ENCODE measurements around the gene CD22. TPM values are rescaled to one million over a fixed set of nuclear protein-coding genes. Genes with fewer than 3 reads are reported as not detected.
"Not testable (repeated sequence)": the region's sequence is repeated elsewhere in the genome, so short reads cannot be mapped to it uniquely, and the experiment has no call there.

CD22 gene
- total RNA-seq, 2 donors from 2014 or later = 0.39 to 0.56 TPM

DNA sequence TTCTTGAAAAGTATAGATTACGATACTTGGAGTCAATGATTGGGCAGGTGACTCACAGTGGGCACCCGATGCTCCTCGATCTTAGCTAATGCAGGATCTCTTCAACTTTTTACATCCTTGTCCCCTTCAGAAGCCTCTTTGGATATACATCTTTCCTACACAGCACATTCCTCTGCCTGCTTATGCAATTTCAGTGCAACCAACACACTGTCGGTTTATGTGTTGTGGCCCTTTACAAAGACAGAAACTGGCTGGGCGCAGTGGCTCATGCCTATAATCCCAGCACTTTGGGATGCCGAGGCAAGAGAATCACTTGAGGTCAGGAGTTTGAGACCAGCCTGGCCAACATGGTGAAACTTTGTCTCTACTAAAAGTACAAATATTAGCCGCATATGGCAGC, 44.5 kb downstream of the CD22 start:
- intact Hi-C loops (cut with DNase I) = no loop called here
- no peak for ATAC-seq
- no peak for DNase-seq

DNA sequence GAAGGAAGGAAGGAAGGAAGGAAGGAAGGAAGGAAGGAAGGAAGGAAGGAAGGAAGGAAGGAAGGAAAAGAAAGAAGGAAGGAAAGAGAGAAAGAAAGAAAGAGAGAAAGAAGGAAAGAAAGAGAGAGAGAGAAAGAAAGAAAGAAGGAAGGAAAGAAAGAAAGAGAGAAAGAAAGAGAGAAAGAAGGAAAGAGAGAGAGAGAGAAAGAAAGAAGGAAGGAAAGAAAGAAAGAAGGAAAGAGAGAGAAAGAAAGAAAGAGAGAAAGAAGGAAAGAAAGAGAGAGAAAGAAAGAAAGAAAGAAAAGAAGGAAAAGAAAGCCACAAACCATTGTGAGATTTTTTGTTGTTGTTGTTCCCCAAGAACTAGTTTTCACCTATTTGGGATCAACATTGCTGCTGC, 45.0 kb downstream of the CD22 start:
- DNase-seq; ATAC-seq; intact Hi-C loops (cut with DNase I): not testable (repeated sequence)

DNA sequence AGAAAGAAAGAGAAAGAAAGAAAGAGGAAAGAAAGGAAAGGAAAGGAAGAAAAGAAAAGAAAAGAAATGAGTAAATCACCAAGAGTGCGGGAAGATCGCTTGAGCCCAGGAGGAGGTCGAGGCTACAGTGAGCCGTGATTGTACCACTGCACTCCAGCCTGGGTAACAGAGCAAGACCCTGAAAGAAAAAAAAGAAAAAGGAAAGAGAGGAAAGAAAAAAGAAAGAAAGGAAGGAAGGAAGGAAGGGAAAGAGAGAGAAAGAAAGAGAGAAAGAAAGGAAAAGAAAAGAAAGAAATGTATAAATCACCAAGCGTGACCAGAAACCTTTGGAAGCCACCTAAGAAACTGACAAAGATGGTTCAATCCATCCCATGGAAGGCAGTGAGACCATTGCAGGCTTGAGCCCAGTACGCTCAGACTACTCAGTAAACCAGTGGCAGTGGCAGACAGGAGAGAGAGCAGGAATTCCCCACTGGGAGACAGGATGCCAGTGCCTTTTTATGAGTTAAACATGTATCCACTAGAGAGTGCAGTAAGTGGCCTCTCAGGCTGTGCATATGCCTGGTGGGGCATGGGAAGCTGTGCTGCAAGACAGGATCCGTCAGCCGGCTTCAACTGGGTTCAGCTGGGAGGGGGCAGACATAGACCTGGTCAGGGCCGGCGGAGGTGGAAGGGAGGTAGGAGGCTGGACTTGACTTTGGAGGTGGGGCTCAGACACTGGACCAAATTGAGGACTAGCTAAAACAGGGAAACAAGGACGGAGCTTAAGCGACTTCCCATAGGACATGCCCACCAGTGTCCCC, 46.7 kb downstream of the CD22 start:
- DNase-seq (no peak), ATAC-seq (no peak)
- intact Hi-C loops (cut with DNase I) = no loop called here

DNA sequence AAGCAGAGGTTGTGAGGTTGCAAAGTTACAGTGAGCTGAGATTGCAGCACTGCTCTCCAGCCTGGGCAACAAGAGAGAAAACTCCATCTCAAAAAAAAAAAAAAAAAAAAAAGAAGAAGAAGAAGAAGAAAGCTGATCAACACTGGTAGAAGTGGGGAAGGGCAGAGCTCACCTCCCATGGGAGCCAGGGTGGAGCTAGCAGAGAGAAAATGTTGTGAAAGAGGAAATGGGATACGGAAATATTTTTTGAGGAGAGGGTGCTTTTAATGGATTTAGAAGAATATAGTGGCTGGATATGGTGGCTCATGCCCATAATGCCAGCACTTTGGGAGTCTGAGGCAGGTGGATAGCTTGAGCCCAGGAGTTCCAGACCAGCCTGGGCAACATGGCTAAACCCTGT, 48.7 kb downstream of the CD22 start:
- no peak for ATAC-seq
- DNase-seq = no peak
- intact Hi-C loops (cut with DNase I) = no loop called here

DNA sequence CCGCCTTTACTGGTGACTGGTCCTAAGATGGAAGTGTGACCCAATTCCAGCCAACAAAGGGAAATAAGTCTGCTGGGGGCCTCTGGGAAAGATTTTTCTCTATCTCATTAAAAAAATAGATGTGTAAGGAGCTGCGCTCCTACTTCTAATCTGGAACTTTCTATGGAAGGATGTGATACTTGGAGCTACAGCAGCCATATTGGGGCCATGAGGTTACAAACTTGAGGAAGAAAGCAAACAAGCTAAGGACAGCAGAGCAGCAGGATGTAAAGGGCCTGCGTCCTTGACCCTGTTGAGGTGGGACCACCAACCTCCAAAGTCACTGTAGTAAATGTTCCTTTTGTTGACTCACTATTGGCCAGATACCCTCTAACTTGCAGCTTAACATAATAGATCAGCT, 49.4 kb downstream of the CD22 start:
- intact Hi-C loops (cut with DNase I) = no loop called here
- DNase-seq (no peak), ATAC-seq (no peak)

DNA sequence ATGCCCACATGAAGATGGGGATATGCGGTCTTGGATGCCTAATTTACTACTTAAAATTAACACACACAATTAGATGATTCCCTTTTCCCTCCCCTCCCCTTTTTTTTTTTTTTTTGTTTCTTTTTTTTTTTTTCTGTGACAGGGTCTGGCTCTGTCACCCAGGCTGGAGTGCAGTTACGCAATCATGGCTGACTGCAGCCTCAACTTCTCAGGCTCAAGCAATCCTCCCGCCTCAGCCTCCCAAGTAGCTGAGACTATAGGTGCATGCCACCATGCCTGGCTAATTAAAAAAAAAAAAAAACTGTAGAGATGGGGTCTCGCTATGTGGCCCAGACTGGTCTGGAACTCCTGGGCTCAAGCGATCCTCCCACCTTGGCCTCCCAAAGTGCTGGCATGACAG, 50.6 kb downstream of the CD22 start:
- intact Hi-C loops (cut with DNase I); ATAC-seq; DNase-seq: not testable (repeated sequence)

DNA sequence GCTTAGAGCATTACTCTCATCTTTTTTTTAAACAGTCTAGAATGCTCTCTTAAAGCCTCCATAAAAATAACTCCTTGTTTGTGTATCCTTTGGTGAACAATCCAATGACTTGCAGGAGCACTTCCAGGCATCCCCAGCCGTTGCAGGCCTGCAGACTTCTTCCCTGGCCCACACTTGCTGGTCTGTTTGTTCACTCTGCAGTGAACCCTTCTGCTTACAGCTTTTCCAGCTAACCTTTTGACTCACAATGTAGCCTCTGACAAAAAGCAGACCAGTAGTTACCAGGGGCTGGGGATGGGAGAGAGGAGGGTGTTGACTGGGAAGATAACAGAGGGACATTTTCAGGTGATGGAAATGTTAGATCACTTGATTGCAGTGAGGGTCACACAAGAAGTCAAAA, 51.0 kb downstream of the CD22 start:
- no peak for DNase-seq
- intact Hi-C loops (cut with DNase I) = no loop called here
- no peak for ATAC-seq

DNA sequence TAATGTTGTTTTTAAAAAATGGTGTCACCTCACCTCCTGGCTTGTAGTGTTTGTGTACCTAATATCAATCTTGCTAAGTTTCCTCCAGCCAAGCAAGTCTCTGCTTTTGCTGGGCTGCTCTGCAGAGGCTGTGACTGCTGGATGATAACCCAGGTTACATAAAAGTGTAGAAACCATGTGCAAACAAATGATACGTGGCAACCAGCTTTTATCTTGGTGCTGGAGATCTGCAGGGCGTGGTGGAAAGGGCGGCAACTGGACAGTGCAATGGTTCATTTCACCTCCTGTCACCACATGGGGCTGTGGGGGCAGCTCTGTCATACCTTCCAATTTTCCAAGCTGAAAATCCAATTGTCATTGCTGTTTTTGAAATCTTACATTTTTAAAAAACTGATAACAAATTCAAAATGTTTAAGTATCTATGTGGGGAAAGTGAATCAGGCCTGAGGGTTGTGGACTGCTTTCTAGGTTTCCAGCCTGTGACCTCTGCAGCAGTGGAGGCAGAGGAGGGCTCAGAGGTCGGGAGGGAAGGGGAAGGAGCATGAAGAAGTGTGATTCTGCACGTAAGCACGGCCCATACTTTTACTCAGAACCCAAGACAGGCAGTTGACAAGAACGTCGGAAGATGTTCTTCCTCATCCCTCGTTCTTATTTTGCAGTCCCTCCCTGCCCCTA, 51.6 kb downstream of the CD22 start:
- intact Hi-C loops (cut with DNase I) = no loop called here
- DNase-seq (no peak), ATAC-seq (peak in 1 of 2 donors; percentile 64)

DNA sequence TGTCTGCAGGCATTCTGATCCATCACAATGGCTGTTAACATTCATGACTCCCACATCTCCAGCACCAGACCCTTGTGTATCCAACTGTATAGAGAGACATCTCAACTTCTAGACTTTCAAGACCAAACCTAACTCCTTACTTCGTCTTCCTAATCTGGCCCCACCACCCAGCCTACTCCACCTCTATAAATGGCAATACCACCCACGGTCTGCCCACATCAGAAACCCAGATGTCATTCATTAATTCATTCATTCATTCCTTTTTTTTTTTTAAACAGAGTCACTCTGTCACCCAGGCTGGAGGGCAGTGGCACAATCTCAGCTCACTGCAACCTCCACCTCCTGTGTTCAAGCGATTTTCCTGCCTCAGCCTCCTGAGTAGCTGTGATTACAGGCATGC, 52.3 kb downstream of the CD22 start:
- intact Hi-C loops (cut with DNase I) = no loop called here
- no peak for DNase-seq
- no peak for ATAC-seq

DNA sequence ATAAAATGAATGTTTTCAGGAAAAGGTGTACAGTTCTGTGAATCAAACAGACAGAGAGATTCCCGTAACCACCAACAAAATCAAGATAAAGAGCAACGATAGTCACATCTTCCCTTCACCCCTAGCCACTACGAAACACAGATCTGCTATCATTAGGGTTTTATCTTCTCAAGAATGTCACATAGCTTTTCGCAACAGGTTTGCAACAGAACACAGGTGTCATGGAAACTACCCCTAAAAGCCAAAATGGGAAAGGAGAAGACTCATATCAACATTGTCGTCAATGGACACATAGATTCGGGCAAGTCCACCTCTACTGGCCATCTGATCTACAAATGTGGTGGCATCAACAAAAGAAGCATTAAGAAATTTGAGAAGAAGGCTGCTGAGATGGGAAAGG, 52.9 kb downstream of the CD22 start:
- DNase-seq (no peak), ATAC-seq (no peak)
- intact Hi-C loops (cut with DNase I) = no loop called here

DNA sequence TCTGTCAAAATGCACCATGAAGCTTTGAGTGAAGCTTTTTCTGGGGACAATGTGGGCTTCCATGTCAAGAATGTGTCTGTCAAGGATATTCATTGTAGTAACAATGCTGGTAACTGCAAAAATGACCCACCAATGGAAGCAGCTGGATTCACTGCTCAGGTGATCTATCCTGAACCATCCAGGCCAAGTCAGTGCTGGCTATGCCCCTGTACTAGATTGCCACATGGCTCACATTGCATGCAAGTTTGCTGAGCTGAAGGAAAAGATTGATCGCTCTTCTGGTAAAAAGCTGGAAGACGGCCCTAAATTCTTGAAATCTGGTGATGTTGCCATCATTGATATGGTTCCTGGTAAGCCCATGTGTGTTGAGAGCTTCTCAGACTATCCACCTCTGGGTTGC, 54.5 kb downstream of the CD22 start:
- DNase-seq = no peak

DNA sequence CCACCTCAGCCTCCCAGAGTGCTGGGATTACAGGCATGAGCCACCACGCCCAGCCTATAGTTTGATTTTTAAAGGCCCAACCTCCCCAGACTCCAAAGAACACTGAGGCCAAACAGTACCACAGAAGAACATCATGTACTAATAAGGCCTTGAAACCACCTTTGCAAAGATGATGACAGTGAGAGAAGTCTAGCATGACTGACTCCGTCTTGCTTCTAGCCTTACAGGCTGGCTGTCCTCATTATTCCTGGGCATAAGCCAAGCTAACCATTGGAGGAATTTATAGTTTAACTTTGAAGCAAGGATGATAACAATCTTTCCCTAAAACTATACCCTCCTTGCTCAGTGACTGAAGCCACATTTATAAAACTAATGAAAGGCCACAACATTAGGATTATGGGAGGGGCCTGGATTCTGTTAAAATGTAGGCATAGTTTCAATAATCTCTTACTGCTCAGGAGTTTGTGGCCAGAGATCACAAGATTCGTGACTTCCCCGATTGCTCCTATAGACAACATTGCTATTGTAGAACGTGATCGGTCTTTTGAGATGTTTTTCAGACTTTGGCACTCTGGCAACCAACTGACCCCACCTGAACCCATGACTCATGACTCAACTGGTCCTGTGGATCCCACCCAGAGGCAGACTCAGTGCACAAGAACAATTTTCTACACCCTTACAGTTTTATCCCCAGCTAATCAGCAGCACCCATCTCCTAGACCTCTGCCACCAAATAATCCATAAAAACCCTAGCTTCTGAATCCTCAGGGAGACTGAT, 59.5 kb downstream of the CD22 start:
- no peak for DNase-seq
- no peak for ATAC-seq
- intact Hi-C loops (cut with DNase I) = no loop called here

More for the DNA sequence above, 54.5 kb downstream of the CD22 start:
- intact Hi-C loops (cut with DNase I) = no loop called here
- no peak for ATAC-seq

DNA sequence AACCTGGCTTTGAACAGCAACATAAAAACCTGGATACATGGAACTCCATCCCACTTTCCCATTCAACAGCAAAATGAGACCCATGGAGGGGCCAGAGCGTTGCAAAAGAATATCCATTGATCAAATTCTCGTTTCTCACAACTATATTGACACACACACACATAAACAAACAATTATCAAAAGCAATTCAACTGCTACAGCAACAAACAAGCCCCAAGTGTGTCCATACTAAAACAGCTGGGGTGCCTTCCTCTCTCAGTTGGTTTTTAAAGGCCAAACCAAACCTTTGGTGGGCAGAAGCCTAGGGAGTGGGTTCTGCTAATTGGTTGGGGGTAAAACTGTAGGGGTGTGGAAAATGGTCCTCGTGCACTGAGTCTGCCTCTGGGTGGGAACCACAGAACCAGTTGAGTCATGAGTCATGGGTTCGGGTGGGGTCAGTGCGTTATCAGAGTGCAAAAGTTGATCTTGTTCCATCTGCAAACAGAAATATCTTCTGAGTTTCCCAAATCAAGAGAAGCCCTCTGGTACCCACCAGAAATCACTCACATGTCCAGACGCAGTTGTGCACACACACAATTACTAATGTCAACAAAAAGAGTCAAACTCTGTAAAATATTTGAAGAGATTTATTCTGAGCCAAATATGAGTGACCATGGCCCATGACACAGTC, 60.3 kb downstream of the CD22 start:
- intact Hi-C loops (cut with DNase I) = no loop called here
- no peak for DNase-seq
- ATAC-seq = peak in 1 of 2 donors; percentile 36

DNA sequence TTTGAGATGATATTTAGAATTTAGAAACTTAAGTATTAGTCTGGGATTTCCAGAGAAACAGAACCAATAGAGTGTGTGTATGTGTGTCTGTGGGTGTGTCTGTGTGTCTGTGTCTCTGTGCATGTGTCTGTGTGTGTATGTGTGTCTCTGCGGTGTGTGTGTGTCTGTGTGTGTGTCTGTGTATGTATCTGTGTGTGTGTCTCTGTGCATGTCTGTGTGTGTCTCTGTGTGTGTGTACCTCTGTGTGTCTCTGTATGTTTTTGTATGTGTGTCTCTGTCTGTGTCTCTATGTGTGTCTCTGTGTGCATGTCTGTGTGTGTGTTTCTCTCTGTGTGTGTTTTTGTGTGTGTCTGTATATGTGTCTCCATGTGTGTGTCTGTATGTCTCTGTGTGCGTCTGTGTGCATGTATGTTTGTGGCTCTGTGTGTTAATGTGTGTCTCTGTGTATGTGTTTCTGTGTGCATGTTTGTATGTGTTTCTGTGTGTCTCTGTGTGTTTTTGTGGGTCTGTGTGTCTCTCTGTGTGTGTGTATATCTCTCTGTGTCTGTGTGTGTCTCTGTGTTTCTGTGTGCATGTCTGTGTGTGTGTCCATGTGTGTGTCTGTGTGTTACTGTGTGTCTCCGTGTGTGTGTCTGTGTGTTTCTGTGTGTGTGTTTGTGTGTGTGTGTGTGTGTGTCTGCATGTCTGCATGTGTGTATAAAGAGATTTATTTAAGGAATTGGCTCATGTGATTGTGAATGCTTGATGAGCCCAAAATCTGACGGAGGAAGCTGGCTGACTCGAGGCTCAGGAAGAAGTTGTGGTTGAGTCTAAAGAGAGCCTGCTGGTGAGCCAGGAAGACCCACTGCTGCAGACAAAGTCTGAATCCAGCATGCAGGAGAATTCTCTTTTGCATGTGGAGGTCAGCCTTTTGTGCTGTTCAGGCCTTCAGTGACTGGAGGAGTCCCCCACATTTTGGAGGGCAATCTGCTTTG, 64.0 kb downstream of the CD22 start:
- ATAC-seq (no peak), DNase-seq (no peak)
- intact Hi-C loops (cut with DNase I) = no loop called here

DNA sequence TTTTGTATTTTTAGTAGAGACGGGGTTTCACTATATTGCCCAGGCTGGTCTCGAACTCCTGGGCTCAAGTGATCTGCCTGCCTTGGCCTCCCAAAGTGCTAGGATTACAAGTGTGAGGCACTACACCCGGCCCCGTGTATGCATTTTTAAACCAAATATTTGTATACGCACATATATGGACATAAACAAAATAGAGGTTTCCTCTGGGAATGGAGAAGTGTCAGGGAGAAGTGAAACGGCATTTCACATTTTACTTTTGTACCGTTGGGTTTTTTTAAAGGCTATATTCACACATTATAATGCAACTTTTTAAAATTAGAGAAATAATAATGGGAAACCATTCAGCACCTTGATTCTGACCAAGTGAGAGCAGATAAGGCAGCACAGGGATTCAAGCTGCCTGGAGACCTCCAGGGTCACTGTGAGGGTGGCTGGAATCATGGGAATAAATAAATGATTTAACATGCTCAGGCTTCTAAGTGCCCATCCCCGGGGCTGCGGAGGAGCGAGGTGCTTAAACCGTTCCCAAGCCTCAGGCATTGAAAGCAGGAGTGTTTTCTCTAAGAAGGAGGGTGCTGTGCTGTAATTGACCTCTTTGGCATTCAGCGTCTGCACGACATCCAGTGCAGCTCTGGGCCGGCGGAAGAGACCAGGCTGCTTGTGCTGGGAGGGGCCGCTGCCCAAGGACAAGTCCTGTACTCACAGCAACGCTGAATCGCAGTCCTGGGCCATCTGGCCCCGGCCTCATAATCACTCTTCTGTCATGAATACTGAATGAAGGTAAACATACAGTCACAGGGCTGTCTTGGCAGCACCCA, 66.6 kb downstream of the CD22 start:
- DNase-seq = no peak
- intact Hi-C loops (cut with DNase I) = no loop called here
- ATAC-seq = peak in 1 of 2 donors; percentile 37

DNA sequence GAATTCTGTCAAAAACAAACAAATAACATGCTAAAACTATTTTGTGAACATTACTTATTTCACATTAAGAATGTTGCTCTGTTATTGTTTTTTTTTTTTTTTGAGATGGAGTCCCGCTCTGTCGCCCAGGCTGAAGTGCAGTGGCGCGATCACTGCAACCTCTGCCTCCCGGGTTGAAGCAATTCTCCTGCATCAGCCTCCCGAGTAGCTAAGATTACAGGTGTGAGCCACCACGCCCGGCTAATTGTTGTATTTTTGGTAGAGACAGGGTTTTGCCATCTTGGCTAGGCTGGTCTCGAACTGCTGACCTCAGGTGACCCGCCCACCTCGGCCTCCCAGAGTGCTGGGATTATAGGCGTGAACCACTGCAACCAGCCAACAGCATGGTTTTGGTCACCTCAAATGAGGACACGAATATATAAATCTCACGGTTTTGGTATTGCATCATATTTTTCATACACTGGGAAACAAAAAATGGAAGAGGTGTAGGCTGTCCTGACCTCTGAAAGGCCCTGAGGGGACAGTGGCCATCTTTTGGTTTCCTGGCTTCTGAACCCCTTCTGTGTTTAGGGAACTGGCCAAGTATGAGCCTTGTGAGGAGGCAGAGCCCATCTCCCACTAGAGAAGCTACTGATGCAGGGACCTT, 67.4 kb downstream of the CD22 start:
- no peak for DNase-seq
- intact Hi-C loops (cut with DNase I) = no loop called here
- ATAC-seq = no peak
